Measurements from ENCODE around the gene GPR137.

GRCh38 chr11:64287676-64288352 lies 2.2 kb downstream of the GPR137 start:
- TF ChIP-seq SIN3A (IDR thresholded peaks at IDR 0.05; ENCODE audit: borderline replicate concordance, insufficient read depth, low read length) (no peak), POLR2AphosphoS5 (IDR thresholded peaks at IDR 0.05; ENCODE audit: low read depth, low read length) (no peak)
